IPS DF 4.7 (cell line): ENCODE measurements around the gene SPTBN5.

Experiments used
- DNase-seq: peaks from one replicate; pipeline ENCODE4 v3.0.0-alpha.2; 2013; ENCODE audit warnings: low spot score; ENCODE audit errors: extremely low read depth

The SPTBN5 gene

GRCh38 chr15:41885321-41885720 lies 8.5 kb downstream of the SPTBN5 start:
- no peak for DNase-seq

DNA sequence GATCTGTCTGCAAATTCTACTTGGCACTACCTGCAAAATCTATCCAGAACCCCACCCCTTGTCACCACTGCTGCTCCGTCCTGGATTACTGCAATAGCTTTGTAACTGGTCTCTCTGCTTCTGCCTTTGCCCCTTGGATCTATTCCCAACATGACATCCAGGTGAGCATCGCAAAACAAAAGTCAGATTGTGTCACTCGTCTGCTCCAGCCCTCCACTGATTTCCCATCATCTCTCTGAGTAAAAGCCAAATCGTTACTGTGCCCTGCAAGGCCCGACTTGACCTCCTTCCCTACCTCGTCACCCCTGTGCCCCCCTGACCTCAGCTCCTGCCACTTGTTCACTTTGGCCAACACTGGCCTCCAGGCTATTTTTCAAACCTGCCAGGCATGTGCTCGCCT lies 9.4 kb downstream of the SPTBN5 start:
- no peak for DNase-seq

GRCh38 chr15:41883484-41883825 lies 10.4 kb downstream of the SPTBN5 start:
- DNase-seq: no peak

DNA sequence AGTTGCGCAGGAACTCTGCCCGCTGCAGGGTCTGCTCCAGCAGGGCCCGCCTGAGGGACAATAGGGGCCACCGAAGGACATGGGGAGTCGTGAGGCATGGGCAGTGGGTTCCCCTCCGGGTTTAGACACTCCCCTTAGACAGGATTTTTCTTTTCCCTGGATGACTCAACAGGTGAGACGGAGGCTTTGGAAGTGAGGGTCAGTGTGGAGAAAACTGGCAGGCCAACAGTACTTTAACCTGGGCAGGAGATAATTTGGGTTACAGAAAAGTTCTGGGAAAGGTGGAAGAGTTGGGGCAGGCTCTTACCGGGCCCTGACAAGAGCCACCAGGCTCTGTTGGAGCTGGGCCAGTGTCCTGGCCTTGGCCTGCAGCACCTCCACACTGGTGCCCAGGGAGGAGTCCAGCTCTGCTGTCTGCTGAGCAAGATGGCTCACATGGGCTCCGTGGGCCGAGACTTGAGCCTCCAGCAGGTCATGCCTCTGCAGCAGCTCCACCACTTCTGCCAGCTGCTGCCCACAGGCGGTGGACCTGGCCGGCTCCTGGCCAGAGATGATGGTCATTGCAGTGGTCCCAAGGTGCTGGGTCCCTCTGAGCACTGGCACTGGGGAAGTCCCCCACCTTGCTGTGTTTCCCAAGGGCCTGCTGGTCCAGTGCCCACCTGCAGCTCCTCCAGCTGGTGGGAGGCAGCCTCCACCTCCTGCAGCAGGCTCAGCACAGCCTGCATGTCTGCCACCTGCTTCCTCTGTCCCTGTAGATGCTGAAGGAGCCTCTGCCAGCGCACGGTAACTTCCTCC lies 11.0 kb downstream of the SPTBN5 start:
- DNase-seq: no peak

DNA sequence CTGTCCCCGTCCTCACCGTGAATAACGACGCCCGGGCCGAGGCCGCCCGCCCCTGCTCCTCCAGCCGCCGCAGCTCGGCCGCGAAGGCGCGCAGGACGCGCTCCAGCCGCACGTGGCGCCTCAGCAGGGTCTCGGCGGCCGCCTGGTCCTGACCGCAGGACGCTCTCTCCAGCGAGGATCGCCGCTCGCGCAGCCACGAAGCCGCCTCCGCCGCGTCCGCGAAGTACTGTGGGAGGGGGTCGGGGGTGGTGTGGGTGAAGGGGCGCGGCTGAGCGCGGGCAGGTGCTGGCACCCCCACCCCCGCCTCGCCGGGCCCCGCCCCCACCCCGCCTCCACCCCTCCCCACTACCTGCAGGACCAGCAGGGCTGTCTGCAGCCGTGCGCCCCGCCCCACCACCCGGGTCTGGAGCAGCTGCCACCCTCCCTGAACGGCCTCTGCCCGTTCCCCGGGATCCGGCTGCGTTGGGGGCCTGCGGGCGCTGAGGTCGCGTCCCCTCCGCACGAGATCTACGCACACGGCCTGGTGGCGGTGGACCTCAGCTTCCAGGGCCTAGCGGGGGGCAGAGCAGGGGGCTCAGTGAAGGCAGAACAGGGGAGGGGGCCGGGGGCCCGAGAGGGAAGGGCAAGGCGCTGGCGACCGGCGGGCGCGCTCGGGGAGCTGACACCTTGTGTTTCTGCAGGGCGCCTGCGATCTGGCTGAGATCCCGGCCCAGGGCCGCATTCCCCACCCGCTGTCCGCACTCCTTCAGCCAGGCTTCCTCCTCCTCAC lies 11.7 kb downstream of the SPTBN5 start:
- no peak for DNase-seq

GRCh38 chr15:41881550-41881919 lies 12.3 kb downstream of the SPTBN5 start:
- no peak for DNase-seq

DNA sequence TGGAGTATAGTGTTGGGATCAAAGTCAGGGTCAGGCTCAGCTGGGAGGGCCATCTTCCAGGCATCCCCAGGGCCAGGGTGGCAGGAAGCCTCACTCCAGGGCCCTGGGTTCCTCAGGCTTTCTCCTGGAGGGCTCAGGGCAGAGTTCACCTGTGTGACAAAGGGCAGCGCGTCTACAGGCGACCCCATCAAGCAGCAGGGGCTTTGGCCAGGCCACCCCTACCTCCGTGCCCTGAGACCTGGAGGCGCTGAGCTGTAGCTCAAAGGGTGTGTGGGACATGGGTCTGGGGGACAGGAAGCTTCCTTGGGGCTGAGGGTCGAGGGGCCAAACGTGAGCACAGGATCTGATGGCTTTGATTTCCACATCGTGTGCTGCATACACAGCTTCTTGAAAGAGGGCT lies 12.8 kb downstream of the SPTBN5 start:
- DNase-seq: no peak

DNA sequence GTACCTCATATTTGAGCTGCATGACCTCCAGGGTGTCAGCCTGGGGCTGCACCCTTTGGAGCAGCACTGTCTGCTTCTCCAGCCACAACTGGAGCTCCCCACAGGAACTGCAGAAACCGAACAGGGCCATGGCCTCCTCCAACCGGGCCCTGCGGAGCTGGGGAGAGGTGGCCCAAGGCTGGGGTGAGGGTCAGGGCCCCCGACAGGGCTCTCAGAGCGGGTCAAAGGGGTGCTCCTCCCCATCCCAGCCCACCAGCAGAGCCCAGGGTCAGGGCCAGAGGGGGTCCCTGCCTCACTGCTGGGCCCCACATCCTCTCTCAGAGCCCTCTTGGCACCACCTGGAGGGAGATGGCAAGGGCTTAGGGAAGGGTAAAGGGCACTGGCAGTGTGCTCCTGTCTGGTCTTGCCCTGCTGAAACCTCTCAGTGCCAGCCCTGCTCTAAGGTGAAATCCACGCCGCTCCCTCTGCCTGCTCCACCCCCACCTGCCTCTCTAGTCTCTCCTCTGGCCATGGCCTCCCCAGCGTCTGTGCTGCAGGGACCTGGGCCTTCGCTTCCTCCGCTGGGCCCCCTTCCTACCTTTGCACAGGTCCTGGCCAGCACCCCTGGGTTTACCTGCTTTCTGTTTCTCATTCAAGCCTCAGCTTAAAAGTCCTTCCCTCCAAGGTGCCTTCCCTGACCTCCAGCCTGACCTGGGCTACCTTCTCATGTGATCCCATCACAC lies 13.5 kb downstream of the SPTBN5 start:
- DNase-seq: no peak

- no peak for DNase-seq
Observed at GRCh38 chr15:41879321-41879845, 14.5 kb downstream of the SPTBN5 start.

GRCh38 chr15:41878355-41878699 lies 15.5 kb downstream of the SPTBN5 start:
- no peak for DNase-seq

- no peak for DNase-seq
Observed at GRCh38 chr15:41877631-41878354, 16.1 kb downstream of the SPTBN5 start.

GRCh38 chr15:41876689-41877088 lies 17.2 kb downstream of the SPTBN5 start:
- no peak for DNase-seq

DNA sequence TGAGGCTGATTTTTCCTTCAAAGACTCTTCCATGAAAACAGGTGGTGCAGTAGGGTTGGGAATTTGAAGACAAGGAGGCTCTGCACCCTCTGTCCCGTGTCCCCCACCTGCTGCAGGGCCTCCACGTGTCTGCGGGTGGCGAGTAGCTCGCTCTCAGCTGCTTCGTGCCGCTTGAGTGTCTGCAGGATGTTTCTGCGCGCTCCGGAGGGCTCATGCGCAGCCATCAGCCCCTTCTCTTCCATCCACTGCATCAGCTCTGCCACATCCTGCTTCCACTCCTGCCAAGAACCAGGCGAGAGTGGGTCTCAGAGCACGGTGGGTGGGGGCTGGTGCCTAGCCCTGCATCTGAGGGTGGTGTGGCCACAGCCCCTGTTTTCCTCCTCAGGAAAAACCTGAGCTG lies 17.8 kb downstream of the SPTBN5 start:
- no peak for DNase-seq

- no peak for DNase-seq
Observed at GRCh38 chr15:41874736-41875135, 19.1 kb downstream of the SPTBN5 start.

DNA sequence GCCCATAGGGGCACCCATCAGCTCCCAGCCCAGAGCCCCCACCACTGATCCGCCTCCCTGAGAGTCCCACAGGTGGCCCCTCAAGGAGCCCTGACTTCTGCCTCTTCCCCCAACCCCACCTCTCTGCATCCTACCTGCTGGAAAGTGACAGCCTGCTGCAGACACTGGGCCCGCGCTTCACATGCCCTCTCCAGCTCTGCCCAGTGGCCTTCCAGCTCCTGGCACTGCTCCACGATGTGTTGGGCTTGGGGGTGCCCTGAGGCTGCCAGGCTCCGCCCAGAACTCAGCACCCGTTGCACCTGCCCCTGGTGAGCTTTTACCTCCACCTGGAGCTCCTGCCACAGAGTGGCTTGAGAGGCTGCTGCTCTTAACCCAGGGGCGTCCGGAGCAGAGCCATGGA lies 20.1 kb downstream of the SPTBN5 start:
- no peak for DNase-seq

- no peak for DNase-seq
Observed at GRCh38 chr15:41872166-41872747, 21.6 kb downstream of the SPTBN5 start.

GRCh38 chr15:41871175-41871905 lies 22.5 kb downstream of the SPTBN5 start:
- no peak for DNase-seq

DNA sequence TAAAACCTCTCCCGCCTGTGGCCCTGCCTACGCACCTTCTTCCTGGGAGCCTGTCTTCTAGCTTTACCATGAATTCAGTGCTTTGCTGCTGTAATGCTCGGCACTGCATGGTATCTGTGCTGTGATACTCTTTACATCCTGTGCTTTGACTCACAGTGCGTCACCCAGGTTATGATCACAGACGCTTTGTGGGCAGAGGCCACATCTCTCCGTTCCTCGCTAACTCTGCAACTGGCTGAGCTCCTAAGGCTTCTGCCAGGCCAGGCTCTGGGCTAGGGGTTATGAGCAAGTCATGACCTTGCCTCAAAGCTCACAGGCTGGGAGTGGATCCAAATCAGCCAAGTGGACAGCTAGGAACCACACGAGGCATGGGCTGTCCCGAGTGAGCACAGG lies 23.2 kb downstream of the SPTBN5 start:
- DNase-seq: no peak

DNA sequence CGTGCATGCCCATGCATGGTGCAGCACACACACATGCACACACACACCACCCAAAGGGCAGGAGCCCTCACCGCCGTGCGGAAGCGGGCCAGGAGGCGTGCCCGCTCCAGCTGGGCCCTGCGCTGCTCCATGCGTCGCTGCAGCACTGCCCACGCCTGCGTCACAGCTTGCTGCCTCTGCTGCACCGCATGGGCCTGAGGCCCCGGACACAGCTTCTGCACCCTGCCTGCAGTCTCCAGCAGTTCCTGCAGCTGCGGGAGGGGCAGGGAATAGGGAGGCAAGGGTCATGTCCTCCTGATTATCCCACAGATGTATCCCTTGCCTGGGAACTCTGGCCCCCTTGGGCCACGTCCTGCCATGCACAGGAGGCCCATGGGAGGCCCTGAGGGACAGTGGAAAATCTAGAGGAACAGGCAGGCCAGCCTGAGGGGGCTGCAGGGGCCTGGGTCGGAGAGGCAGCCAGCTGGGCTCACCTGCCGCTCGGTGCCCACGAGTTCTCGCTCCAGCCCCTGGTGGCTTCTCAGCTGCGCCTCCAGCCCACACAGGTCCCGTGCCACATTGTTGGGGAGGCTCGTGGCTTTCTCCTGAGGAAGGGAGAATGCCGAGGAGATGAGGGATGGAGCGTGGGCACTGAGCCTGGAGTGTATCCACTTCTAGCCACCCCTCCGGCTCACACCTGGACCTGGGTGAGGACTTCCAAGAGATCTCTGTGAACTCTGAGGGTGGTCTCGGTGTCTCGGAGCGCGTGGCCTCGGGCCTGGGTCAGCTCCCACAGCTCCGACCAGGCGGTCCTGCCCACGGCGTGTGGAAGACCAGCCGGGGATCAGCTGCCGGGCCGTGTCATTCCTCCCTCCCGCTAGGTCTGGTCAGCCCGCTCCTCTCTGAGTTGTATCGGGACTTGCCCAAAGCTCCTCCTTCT lies 23.8 kb downstream of the SPTBN5 start:
- no peak for DNase-seq
